HepG2 (cell line): ENCODE measurements around the gene DOCK4. TPM values are rescaled to one million over a fixed set of nuclear protein-coding genes. Genes with fewer than 3 reads are reported as not detected.

Experiments used
- ATAC-seq: fragments of 200-7000 bp; cut with Tn5 transposase; 3 replicates; pipeline ENCODE4 v1.9.1; 2020; ENCODE audit warnings: mild to moderate bottlenecking, moderate library complexity
- BruUV-seq: library from RNA; stranded (reverse); fragments of 400-500 nt; replicated peaks from 2 replicates; lab custom pipeline; 2021; lab: Mats Ljungman, UMichigan
- CTCF ChIA-PET: fragments of 300-600 bp; formaldehyde crosslinking; extraction: SDS; loops from one replicate; lab custom pipeline; 2021; ENCODE audit warnings: low total read pairs, inconsistent platforms, low intra/inter-chr PET ratio; lab: Yijun Ruan, JAX
- POLR2A ChIA-PET: fragments of 350-600 bp; sonication (Branson Sonifier 250); formaldehyde crosslinking; loops from one replicate; lab custom pipeline; 2020; ENCODE audit warnings: antibody characterized with exemption, inconsistent platforms; lab: Yijun Ruan, JAX
- DNase-seq: peaks from one replicate; pipeline ENCODE4 v3.0.0-alpha.2; 2015; ENCODE audit warnings: low spot score
- FAIRE-seq: peaks from 3 replicates; lab custom pipeline; 2011; peaks lifted over from hg19 to GRCh38; lab: Jason Lieb, UNC
- H2AFZ ChIP-seq: one replicate; pipeline ENCODE4 v1.6.1; 2011; ENCODE audit warnings: low read length, inconsistent platforms
- H3K27ac ChIP-seq: fragments of 300-600 bp; 3 replicates; pipeline ENCODE4 v1.8.0; 2011; ENCODE audit warnings: mixed run types, mild to moderate bottlenecking, mixed read lengths, low read length, inconsistent platforms; ENCODE audit not compliant: insufficient read depth; ENCODE audit errors: extremely low read length
- H3K27me3 ChIP-seq, 2 experiments: fragments of 200-600 bp in 1 of 2; 2 replicates in 1 of 2; 3 replicates in 1 of 2; pipeline versions ENCODE4 v1.6.0 to v1.8.0; 2011; ENCODE audit warnings: low read length in 2 of 2, mild to moderate bottlenecking in 2 of 2, moderate library complexity in 2 of 2, inconsistent platforms in 1 of 2; ENCODE audit not compliant: insufficient read depth in 2 of 2, control insufficient read depth in 1 of 2
- H3K36me3 ChIP-seq, 2 experiments: fragments of 200-600 bp in 1 of 2; replicated peaks in 1 of 2; 2 replicates in 1 of 2; 3 replicates in 1 of 2; pipeline versions ENCODE4 v1.5.1 to v1.8.0; 2011; ENCODE audit warnings: low read length in 2 of 2, inconsistent platforms in 1 of 2; ENCODE audit not compliant: insufficient read depth in 2 of 2, control insufficient read depth in 1 of 2
- H3K4me1 ChIP-seq: 2 replicates; pipeline ENCODE4 v1.5.1; 2012; ENCODE audit warnings: low read length, inconsistent platforms; ENCODE audit not compliant: insufficient read depth
- H3K4me2 ChIP-seq: 2 replicates; pipeline ENCODE4 v1.6.0; 2011; ENCODE audit warnings: low read depth, low read length, inconsistent platforms
- H3K4me3 ChIP-seq, 3 experiments: fragments of 200-600 bp in 1 of 3; sonication (generic), shearing (Covaris generic) in 1 of 3; replicated peaks in 1 of 3; 2 replicates each; pipeline ENCODE4 v1.5.1; 2011 to 2016; ENCODE audit warnings: low read length in 3 of 3, inconsistent platforms in 2 of 3, low read depth in 2 of 3, mild to moderate bottlenecking in 2 of 3, control low read depth in 1 of 3, mixed read lengths in 1 of 3; ENCODE audit not compliant: insufficient read depth in 1 of 3
- H3K79me2 ChIP-seq: one replicate; pipeline ENCODE4 v1.6.1; 2011; ENCODE audit warnings: low read length, inconsistent platforms; ENCODE audit not compliant: insufficient read depth
- H3K9ac ChIP-seq: 2 replicates; pipeline ENCODE4 v1.6.0; 2011; ENCODE audit warnings: mild to moderate bottlenecking, low read depth, low read length, inconsistent platforms; ENCODE audit not compliant: insufficient read depth
- H3K9me3 ChIP-seq: 2 replicates; pipeline ENCODE4 v1.5.1; 2012; ENCODE audit warnings: mild to moderate bottlenecking, low read length
- H4K20me1 ChIP-seq: 2 replicates; pipeline ENCODE4 v1.6.0; 2011; ENCODE audit warnings: inconsistent platforms, mild to moderate bottlenecking, low read length, moderate library complexity; ENCODE audit not compliant: insufficient read depth
- ADNP ChIP-seq: sonication (generic); formaldehyde crosslinking; IDR thresholded peaks from 2 replicates; pipeline ENCODE4 v1.4.0; 2020; ENCODE audit warnings: missing genetic modification reagents
- ARNT ChIP-seq: fragments of 450-650 bp; IDR thresholded peaks from 2 replicates; pipeline ENCODE4 v1.6.1; 2017
- BORCS8-MEF2B ChIP-seq: sonication (generic); formaldehyde crosslinking; IDR thresholded peaks from 2 replicates; pipeline ENCODE4 v1.8.0; 2022; ENCODE audit warnings: mild to moderate bottlenecking, missing genetic modification reagents
- CBFB ChIP-seq: sonication (generic); formaldehyde crosslinking; IDR thresholded peaks from 2 replicates; pipeline ENCODE4 v1.4.0; 2020; ENCODE audit warnings: missing genetic modification reagents
- CEBPG ChIP-seq: IDR thresholded peaks from 2 replicates; pipeline ENCODE4 v1.6.1; 2016
- FOXP1 ChIP-seq, 2 experiments: fragments of 450-650 bp in 1 of 2; IDR thresholded peaks; 2 replicates each; pipeline ENCODE4 v1.6.1; 2017 to 2018; ENCODE audit warnings: antibody characterized with exemption in 1 of 2
- JUNB ChIP-seq: sonication (generic); formaldehyde crosslinking; IDR thresholded peaks from 2 replicates; pipeline ENCODE4 v1.8.0; 2022; ENCODE audit warnings: missing genetic modification reagents, mild to moderate bottlenecking, borderline replicate concordance
- KLF13 ChIP-seq: sonication (generic); formaldehyde crosslinking; IDR thresholded peaks from 2 replicates; pipeline ENCODE4 v1.4.0; 2020; ENCODE audit warnings: mild to moderate bottlenecking, missing genetic modification reagents
- PTBP1 ChIP-seq: fragments of 200-400 bp; formaldehyde crosslinking; IDR thresholded peaks from 2 replicates; pipeline ENCODE4 v1.6.1; 2018; ENCODE audit warnings: low read length, low read depth; ENCODE audit not compliant: poor library complexity, severe bottlenecking
- SNAPC5 ChIP-seq: sonication (generic); formaldehyde crosslinking; IDR thresholded peaks from 2 replicates; pipeline ENCODE4 v1.8.1; 2023; ENCODE audit warnings: mild to moderate bottlenecking, missing genetic modification reagents, borderline replicate concordance
- SRSF4 ChIP-seq: fragments of 200-400 bp; formaldehyde crosslinking; IDR thresholded peaks from one replicate; pipeline ENCODE4 v1.6.1; 2018; ENCODE audit warnings: mild to moderate bottlenecking, low read depth, low read length, moderate library complexity; ENCODE audit not compliant: poor library complexity, severe bottlenecking
- SYNCRIP ChIP-seq: fragments of 200-400 bp; formaldehyde crosslinking; IDR thresholded peaks from 2 replicates; pipeline ENCODE4 v1.6.1; 2018; ENCODE audit warnings: mild to moderate bottlenecking, low read depth, low read length; ENCODE audit not compliant: insufficient read depth
- TMF1 ChIP-seq: sonication (generic); formaldehyde crosslinking; IDR thresholded peaks from 2 replicates; pipeline ENCODE4 v1.8.1; 2022; ENCODE audit warnings: low read depth, missing genetic modification reagents
- TP53 ChIP-seq: sonication (generic); formaldehyde crosslinking; conservative IDR thresholded peaks from 2 replicates; pipeline ENCODE4 v1.4.0; 2020; ENCODE audit warnings: missing genetic modification reagents
- ZNF44 ChIP-seq: sonication (generic); formaldehyde crosslinking; IDR thresholded peaks from 2 replicates; pipeline ENCODE4 v1.5.1; 2020; ENCODE audit warnings: mild to moderate bottlenecking, missing genetic modification reagents
- ZNF501 ChIP-seq: sonication (generic); formaldehyde crosslinking; IDR thresholded peaks from 2 replicates; pipeline ENCODE4 v1.5.1; 2020; ENCODE audit warnings: mild to moderate bottlenecking, moderate library complexity, missing genetic modification reagents
- ZNF605 ChIP-seq: sonication (generic); formaldehyde crosslinking; IDR thresholded peaks from 2 replicates; pipeline ENCODE4 v1.8.0; 2022; ENCODE audit warnings: mild to moderate bottlenecking, missing genetic modification reagents
- ZSCAN20 ChIP-seq: sonication (generic); formaldehyde crosslinking; IDR thresholded peaks from 2 replicates; pipeline ENCODE4 v1.4.0; 2020; ENCODE audit warnings: missing genetic modification reagents, mild to moderate bottlenecking, borderline replicate concordance
- WGBS: methylation state at CpG from one replicate; pipeline ENCODE4 v1.1.6; 2017; ENCODE audit warnings: low lambda C conversion rate; 5-methylcytosine and 5-hydroxymethylcytosine counted together
- in situ Hi-C: cut with HindIII; loops from 2 replicates; pipeline ENCODE4 v1.10.0; 2017; ENCODE audit warnings: low pct_unique_long_range_greater_than_20kb; ENCODE audit not compliant: extremely low pct_ligation_motif_present
- intact Hi-C: fragments of 100-400 bp; cut with micrococcal nuclease; formaldehyde crosslinking; loops from one replicate; pipeline ENCODE4 v1.10.0; 2022; ENCODE audit not compliant: unreplicated experiment
- polyA plus RNA-seq, 8 experiments: library from polyadenylated mRNA; depleted of rRNA in 3 of 8; stranded (reverse) in 7 of 8; unstranded in 1 of 8; fragments of >200 nt; fragmentation: Illumina TruSeq in 4 of 8; extraction: Trizol in 4 of 8; gene quantifications; 2 replicates each; pipeline versions ENCODE4 v1.2.1 to v1.2.3, GENCODE V29; 2011 to 2016; ENCODE audit warnings: low read depth in 4 of 8, missing spikeins in 1 of 8, mixed read lengths in 1 of 8; ENCODE audit not compliant: insufficient read depth in 1 of 8
- total RNA-seq, 5 experiments: library from RNA; depleted of rRNA; stranded (reverse); fragments of >200 nt; fragmentation: Illumina TruSeq; extraction: Trizol; gene quantifications; 2 replicates each; pipeline ENCODE4 v1.2.3, GENCODE V29; 2016; ENCODE audit warnings: low read depth in 1 of 5
- TF ChIP-seq, protein P1 (sequence below): sonication (generic); formaldehyde crosslinking; IDR thresholded peaks from 2 replicates; pipeline ENCODE4 v1.8.1; 2023; ENCODE audit warnings: mild to moderate bottlenecking, missing genetic modification reagents

Gene DOCK4
- total and polyA plus RNA-seq, 2 of the 13 experiments (the other 11 are each of a cell fraction or from before 2014, with no cell fraction given), result 13.5 to 17.4 TPM

DNA sequence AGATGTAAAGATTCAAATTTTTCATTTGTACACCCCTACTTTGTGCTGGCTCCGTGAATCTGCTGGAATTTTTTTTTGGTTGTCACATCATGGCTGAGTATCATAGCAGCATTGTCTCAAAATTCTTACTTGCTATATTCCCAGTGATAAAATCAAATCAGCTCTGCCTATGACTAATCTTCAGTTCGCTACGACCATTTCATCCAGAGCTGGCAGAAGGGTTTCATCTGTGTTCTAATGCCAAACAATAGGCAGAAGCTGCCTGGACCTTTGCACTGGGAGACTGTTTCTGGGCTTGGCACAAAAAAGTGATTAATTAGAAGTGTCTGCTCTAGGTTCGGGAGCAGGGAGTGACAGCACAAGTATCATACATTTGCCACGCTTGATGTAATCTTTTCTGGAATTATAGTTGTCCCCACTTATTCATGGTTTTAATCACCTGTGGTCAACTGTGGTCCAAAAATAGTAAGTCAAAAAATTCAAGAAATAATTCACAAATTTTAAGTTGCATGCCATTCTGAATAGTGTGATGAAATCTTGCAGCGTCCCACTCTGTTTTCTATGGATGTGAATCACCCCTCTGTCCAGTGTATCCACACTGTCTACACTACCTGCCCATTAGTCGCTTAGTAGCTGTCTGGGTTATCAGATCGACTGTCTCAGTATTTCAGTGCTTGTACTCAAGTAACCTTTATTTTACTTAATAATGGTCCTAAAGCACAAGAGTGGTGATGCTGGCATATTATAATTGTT is 523.4 kb downstream of the DOCK4 start:
- H3K36me3 ChIP-seq, result no peaks in the 10 kb centered on the region
- no peaks in the 10 kb centered on the region for H4K20me1 ChIP-seq
- H3K27me3 ChIP-seq, result no peaks in the 10 kb centered on the region; a peak in 1 of 5 replicates
- no peaks in the 10 kb centered on the region for H3K9me3 ChIP-seq
- CTCF ChIA-PET, result no interaction called here
- no peak for FAIRE-seq
- H3K27ac ChIP-seq, result no peak overlapping the region
- H2AFZ ChIP-seq, result no peak overlapping the region
- no peak overlapping the region for H3K9ac ChIP-seq
- TF ChIP-seq SYNCRIP (no peak), BORCS8-MEF2B (CRISPR knock-in tag) (no peak), SNAPC5 (CRISPR knock-in tag) (no peak), ARNT (no peak), ZSCAN20 (CRISPR knock-in tag) (no peak), PTBP1 (no peak), ZNF44 (CRISPR knock-in tag) (no peak), TP53 (CRISPR knock-in tag) (no peak), KLF13 (CRISPR knock-in tag) (no peak), ZNF605 (CRISPR knock-in tag) (no peak), CBFB (CRISPR knock-in tag) (no peak), FOXP1 (IDR thresholded peaks at IDR 0.05) (no peak), FOXP1 (CRISPR knock-in tag; IDR thresholded peaks at IDR 0.05) (no peak), SRSF4 (no peak), CEBPG (CRISPR knock-in tag) (no peak), ADNP (CRISPR knock-in tag) (no peak), JUNB (CRISPR knock-in tag) (no peak), TMF1 (CRISPR knock-in tag) (no peak), ZNF501 (no peak)
- TF ChIP-seq, protein P1, sequence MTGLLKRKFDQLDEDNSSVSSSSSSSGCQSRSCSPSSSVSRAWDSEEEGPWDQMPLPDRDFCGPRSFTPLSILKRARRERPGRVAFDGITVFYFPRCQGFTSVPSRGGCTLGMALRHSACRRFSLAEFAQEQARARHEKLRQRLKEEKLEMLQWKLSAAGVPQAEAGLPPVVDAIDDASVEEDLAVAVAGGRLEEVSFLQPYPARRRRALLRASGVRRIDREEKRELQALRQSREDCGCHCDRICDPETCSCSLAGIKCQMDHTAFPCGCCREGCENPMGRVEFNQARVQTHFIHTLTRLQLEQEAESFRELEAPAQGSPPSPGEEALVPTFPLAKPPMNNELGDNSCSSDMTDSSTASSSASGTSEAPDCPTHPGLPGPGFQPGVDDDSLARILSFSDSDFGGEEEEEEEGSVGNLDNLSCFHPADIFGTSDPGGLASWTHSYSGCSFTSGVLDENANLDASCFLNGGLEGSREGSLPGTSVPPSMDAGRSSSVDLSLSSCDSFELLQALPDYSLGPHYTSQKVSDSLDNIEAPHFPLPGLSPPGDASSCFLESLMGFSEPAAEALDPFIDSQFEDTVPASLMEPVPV (CRISPR knock-in tag), result no peak
- TF ChIP-seq, all 625 proteins: peak for 0
- in situ Hi-C loops, result no loop called here
- WGBS, result 24% methylated on average over 8 of the region's 8 CpGs
- no TSS peak for BruUV-seq
- Histone ChIP-seq H3K79me2 (no peaks in the 10 kb centered on the region), H3K4me1 (no peaks in the 10 kb centered on the region), H3K4me3 (no peak overlapping the region), H3K4me2 (no peak overlapping the region)
- ATAC-seq, result no peak
- POLR2A ChIA-PET, result no interaction called here
- no peak for DNase-seq
- intact Hi-C loops, result no loop called here
